SK-N-SH (cell line): ENCODE results near the gene MYO9A.

ENCODE experiments used
- EZH2phosphoT487 ChIP-seq: fragments of 200-600 bp; sonication (generic); IDR thresholded peaks from 2 replicates; pipeline ENCODE4 v1.6.1; 2017; ENCODE audit warnings: low read depth, mixed run types, mild to moderate bottlenecking, antibody characterized with exemption, moderate library complexity, borderline replicate concordance
- FOSL2 ChIP-seq: IDR thresholded peaks from 2 replicates; pipeline ENCODE4 v1.4.0; 2012; ENCODE audit warnings: low read depth, mild to moderate bottlenecking, moderate library complexity, borderline replicate concordance
- GATA2 ChIP-seq: sonication (generic); formaldehyde crosslinking; IDR thresholded peaks from 2 replicates; pipeline ENCODE4 v1.5.0; 2020; ENCODE audit warnings: mild to moderate bottlenecking, missing genetic modification reagents
- POLR2AphosphoS5 ChIP-seq: IDR thresholded peaks from 2 replicates; pipeline ENCODE4 v1.6.1; 2012; ENCODE audit warnings: low read depth, low read length
- RCOR1 ChIP-seq: fragments of 150-350 bp; IDR thresholded peaks from 2 replicates; pipeline ENCODE4 v1.6.1; 2017; ENCODE audit warnings: antibody characterized with exemption, low read length
- SIN3A ChIP-seq: IDR thresholded peaks from 2 replicates; pipeline ENCODE4 v1.6.1; 2012; ENCODE audit warnings: low read depth, mild to moderate bottlenecking, low read length, moderate library complexity, borderline replicate concordance
- TCF12 ChIP-seq: IDR thresholded peaks from 2 replicates; pipeline ENCODE4 v1.4.0; 2012
- TF ChIP-seq, protein P1 (sequence below): fragments of 200-600 bp; sonication (generic); IDR thresholded peaks from 2 replicates; pipeline ENCODE4 v1.6.1; 2017; ENCODE audit warnings: antibody characterized with exemption, mild to moderate bottlenecking, moderate library complexity
- TF ChIP-seq, protein P2 (sequence below): fragments of 150-350 bp; IDR thresholded peaks from 2 replicates; pipeline ENCODE4 v1.6.1; 2016; ENCODE audit warnings: mild to moderate bottlenecking, low read depth, low read length
- TF ChIP-seq, protein P3 (sequence below): IDR thresholded peaks from 2 replicates; pipeline ENCODE4 v1.4.0; 2012; ENCODE audit warnings: low read depth, borderline replicate concordance

DNA sequence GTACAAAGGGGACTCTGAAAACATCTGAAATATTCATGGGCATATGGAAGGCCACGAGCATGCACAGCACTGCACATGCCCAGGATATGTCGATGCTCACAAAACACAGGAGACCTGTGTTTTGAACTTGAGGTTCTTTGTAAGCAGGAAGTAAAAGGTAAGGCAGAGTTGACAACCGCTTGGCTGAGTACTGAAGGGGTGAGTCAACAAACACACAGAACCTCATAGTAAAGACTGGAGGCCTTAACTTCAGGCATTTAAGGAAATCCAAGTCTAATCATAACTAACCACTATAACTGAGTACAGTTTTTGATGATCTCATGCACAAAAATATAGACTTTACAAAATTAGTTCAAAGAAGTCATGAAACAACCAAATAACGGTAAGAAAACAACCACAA lies 80.6 kb downstream of the MYO9A start:
- TF ChIP-seq EZH2phosphoT487 (no peak), POLR2AphosphoS5 (no peak), RCOR1 (no peak), TCF12 (no peak), SIN3A (no peak), GATA2 (CRISPR knock-in tag) (no peak), FOSL2 (no peak)
- TF ChIP-seq, protein P1, sequence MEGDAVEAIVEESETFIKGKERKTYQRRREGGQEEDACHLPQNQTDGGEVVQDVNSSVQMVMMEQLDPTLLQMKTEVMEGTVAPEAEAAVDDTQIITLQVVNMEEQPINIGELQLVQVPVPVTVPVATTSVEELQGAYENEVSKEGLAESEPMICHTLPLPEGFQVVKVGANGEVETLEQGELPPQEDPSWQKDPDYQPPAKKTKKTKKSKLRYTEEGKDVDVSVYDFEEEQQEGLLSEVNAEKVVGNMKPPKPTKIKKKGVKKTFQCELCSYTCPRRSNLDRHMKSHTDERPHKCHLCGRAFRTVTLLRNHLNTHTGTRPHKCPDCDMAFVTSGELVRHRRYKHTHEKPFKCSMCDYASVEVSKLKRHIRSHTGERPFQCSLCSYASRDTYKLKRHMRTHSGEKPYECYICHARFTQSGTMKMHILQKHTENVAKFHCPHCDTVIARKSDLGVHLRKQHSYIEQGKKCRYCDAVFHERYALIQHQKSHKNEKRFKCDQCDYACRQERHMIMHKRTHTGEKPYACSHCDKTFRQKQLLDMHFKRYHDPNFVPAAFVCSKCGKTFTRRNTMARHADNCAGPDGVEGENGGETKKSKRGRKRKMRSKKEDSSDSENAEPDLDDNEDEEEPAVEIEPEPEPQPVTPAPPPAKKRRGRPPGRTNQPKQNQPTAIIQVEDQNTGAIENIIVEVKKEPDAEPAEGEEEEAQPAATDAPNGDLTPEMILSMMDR = no peak
- TF ChIP-seq, protein P2, sequence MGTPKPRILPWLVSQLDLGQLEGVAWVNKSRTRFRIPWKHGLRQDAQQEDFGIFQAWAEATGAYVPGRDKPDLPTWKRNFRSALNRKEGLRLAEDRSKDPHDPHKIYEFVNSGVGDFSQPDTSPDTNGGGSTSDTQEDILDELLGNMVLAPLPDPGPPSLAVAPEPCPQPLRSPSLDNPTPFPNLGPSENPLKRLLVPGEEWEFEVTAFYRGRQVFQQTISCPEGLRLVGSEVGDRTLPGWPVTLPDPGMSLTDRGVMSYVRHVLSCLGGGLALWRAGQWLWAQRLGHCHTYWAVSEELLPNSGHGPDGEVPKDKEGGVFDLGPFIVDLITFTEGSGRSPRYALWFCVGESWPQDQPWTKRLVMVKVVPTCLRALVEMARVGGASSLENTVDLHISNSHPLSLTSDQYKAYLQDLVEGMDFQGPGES = no peak
- TF ChIP-seq, protein P3, sequence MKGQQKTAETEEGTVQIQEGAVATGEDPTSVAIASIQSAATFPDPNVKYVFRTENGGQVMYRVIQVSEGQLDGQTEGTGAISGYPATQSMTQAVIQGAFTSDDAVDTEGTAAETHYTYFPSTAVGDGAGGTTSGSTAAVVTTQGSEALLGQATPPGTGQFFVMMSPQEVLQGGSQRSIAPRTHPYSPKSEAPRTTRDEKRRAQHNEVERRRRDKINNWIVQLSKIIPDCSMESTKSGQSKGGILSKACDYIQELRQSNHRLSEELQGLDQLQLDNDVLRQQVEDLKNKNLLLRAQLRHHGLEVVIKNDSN = no peak
